Measurements from ENCODE around the gene NEDD4L. TPM values are rescaled to one million over a fixed set of nuclear protein-coding genes. Genes with fewer than 3 reads are reported as not detected.

The NEDD4L gene
- total RNA-seq, 4 donors from 2014 or later: 16.2 to 63.0 (median 30.4) TPM

- no peak for DNase-seq (ENCODE audit: low spot score)
- TF ChIP-seq CTCF (IDR thresholded peaks at IDR 0.05): no peak
- ATAC-seq (ENCODE audit: low FRiP score): no peak
These were observed 95.7 kb downstream of the NEDD4L start for GRCh38 chr18:58139459-58140386.

GRCh38 chr18:58140387-58141325, 96.6 kb downstream of the NEDD4L start:
- no peak for TF ChIP-seq CTCF (IDR thresholded peaks at IDR 0.05)
- ATAC-seq (ENCODE audit: low FRiP score): no peak
- DNase-seq (ENCODE audit: low spot score): no peak

- DNase-seq (ENCODE audit: low spot score) (no peak), ATAC-seq (ENCODE audit: low FRiP score) (no peak)
- no peak for TF ChIP-seq CTCF (IDR thresholded peaks at IDR 0.05)
These were observed 99.4 kb downstream of the NEDD4L start for GRCh38 chr18:58143386-58143785.

GRCh38 chr18:58144106-58144505, 100.1 kb downstream of the NEDD4L start:
- DNase-seq (ENCODE audit: low spot score) (no peak), ATAC-seq (ENCODE audit: low FRiP score) (no peak)
- no peak for TF ChIP-seq CTCF (IDR thresholded peaks at IDR 0.05)

- DNase-seq (ENCODE audit: low spot score) (no peak), ATAC-seq (ENCODE audit: low FRiP score) (no peak)
- no peak for TF ChIP-seq CTCF (IDR thresholded peaks at IDR 0.05)
These were observed 100.8 kb downstream of the NEDD4L start for GRCh38 chr18:58144671-58145285.

GRCh38 chr18:58146099-58146498, 102.1 kb downstream of the NEDD4L start:
- TF ChIP-seq CTCF (IDR thresholded peaks at IDR 0.05): no peak

More at GRCh38 chr18:58146099-58146498, 102.1 kb downstream of the NEDD4L start:
- ATAC-seq (ENCODE audit: low FRiP score) (no peak), DNase-seq (ENCODE audit: low spot score) (no peak)
